Breast epithelium (tissue), 4 donors: ENCODE measurements around the gene FEV. TPM values are rescaled to one million over a fixed set of nuclear protein-coding genes. Genes with fewer than 3 reads are reported as not detected.

Experiments used
- DNase-seq, 2 donors: peaks; one replicate each; pipeline ENCODE4 v3.0.0-alpha.2; 2019; ENCODE audit warnings: low spot score in 2 of 2
- H3K27ac ChIP-seq, 2 donors: fragments of 200-600 bp; sonication (generic) in 1 of 2; one replicate each; pipeline ENCODE4 v1.5.1; 2016 to 2019; ENCODE audit warnings: mild to moderate bottlenecking in 1 of 2
- H3K27me3 ChIP-seq, 2 donors: fragments of 200-600 bp; sonication (generic) in 1 of 2; one replicate each; pipeline versions ENCODE4 v1.5.1 to v1.6.0; 2017 to 2019; ENCODE audit warnings: control low read depth in 1 of 2, mild to moderate bottlenecking in 1 of 2
- H3K36me3 ChIP-seq: fragments of 200-600 bp; one replicate; pipeline ENCODE4 v1.5.1; 2019
- H3K4me1 ChIP-seq, 2 donors: fragments of 200-600 bp; sonication (generic); one replicate each; pipeline ENCODE4 v1.5.1; 2016 to 2019; ENCODE audit warnings: control low read depth in 1 of 2
- H3K4me3 ChIP-seq, 3 donors: fragments of 200-600 bp; sonication (generic); 1 replicate in 2 of 3; 2 replicates in 1 of 3; pipeline ENCODE4 v1.5.1; 2016 to 2019; ENCODE audit warnings: mild to moderate bottlenecking in 3 of 3, moderate library complexity in 2 of 3
- H3K9me3 ChIP-seq, 2 donors: fragments of 200-600 bp; sonication (generic) in 1 of 2; one replicate each; pipeline ENCODE4 v1.5.1; 2016 to 2019; ENCODE audit warnings: control low read depth in 1 of 2
- CTCF ChIP-seq, 3 donors: fragments of 450-650 bp; IDR thresholded peaks; one replicate each; pipeline ENCODE4 v1.5.1; 2016 to 2017; ENCODE audit warnings: antibody characterized with exemption in 3 of 3, mild to moderate bottlenecking in 3 of 3, moderate library complexity in 3 of 3
- POLR2A ChIP-seq: fragments of 450-650 bp; IDR thresholded peaks from one replicate; pipeline ENCODE4 v1.6.1; 2016; ENCODE audit warnings: antibody characterized with exemption, mild to moderate bottlenecking, moderate library complexity
- POLR2AphosphoS5 ChIP-seq, 3 donors: sonication (generic); formaldehyde crosslinking; IDR thresholded peaks; one replicate each; pipeline ENCODE4 v1.6.1; 2017; ENCODE audit warnings: antibody characterized with exemption in 3 of 3
- intact Hi-C: fragments of 100-400 bp; cut with DNase I; formaldehyde crosslinking; loops from one replicate; pipeline ENCODE4 v1.15.1; 2023; ENCODE audit warnings: low total_unique reads
- total RNA-seq, 3 donors: library from RNA; depleted of rRNA; stranded (reverse); fragments of >200 nt; gene quantifications; one replicate each; pipeline ENCODE4 v1.1.0, GENCODE V29; 2016

The FEV gene
- total RNA-seq, 3 donors from 2014 or later: not detected

GRCh38 chr2:218979846-218980734, 4.9 kb downstream of the FEV start:
- H3K9me3 ChIP-seq: no peaks in the 10 kb centered on the region
- peaks cover 4 to 82% of the 10 kb centered on the region in 2 donors for H3K27me3 ChIP-seq
- intact Hi-C loops: no loop called here
- H3K36me3 ChIP-seq: no peaks in the 10 kb centered on the region
- no peak overlapping the region for H3K27ac ChIP-seq
- H3K4me3 ChIP-seq: peak overlapping the region in 2 of 3 donors; percentile 10 to 52
- H3K4me1 ChIP-seq: peaks cover 10% of the 10 kb centered on the region in 2 donors
- DNase-seq: peak; percentile 64 to 85
- TF ChIP-seq CTCF (IDR thresholded peaks at IDR 0.05) (peak; percentile 56 to 86 (median 85)), POLR2AphosphoS5 (IDR thresholded peaks at IDR 0.05) (no peak), POLR2A (no peak)

GRCh38 chr2:218975060-218975777, 9.8 kb downstream of the FEV start:
- Histone ChIP-seq H3K9me3 (no peaks in the 10 kb centered on the region), H3K4me3 (no peak overlapping the region), H3K4me1 (no peaks in the 10 kb centered on the region), H3K36me3 (no peaks in the 10 kb centered on the region), H3K27ac (no peak overlapping the region), H3K27me3 (peaks cover 0 to 60% of the 10 kb centered on the region in 2 donors)
- DNase-seq: no peak
- TF ChIP-seq POLR2AphosphoS5 (IDR thresholded peaks at IDR 0.05) (no peak), POLR2A (no peak), CTCF (IDR thresholded peaks at IDR 0.05) (no peak)
- intact Hi-C loops: no loop called here

GRCh38 chr2:218970894-218971293, 14.1 kb downstream of the FEV start:
- DNase-seq: no peak
- intact Hi-C loops: no loop called here

GRCh38 chr2:218964041-218964771, 20.8 kb downstream of the FEV start:
- no peak for DNase-seq
- Histone ChIP-seq H3K36me3 (no peaks in the 10 kb centered on the region), H3K27me3 (peaks cover 29 to 71% of the 10 kb centered on the region in 2 donors), H3K9me3 (no peaks in the 10 kb centered on the region), H3K4me3 (no peak overlapping the region), H3K4me1 (peaks cover 3 to 12% of the 10 kb centered on the region in 2 donors), H3K27ac (no peak overlapping the region)
- intact Hi-C loops: no loop called here
- TF ChIP-seq POLR2AphosphoS5 (IDR thresholded peaks at IDR 0.05) (no peak), POLR2A (no peak), CTCF (IDR thresholded peaks at IDR 0.05) (no peak)

More at GRCh38 chr2:218970894-218971293, 14.1 kb downstream of the FEV start:
- Histone ChIP-seq H3K27me3 (peaks cover 0 to 30% of the 10 kb centered on the region in 2 donors), H3K9me3 (no peaks in the 10 kb centered on the region), H3K4me3 (no peak overlapping the region), H3K36me3 (no peaks in the 10 kb centered on the region), H3K4me1 (no peaks in the 10 kb centered on the region), H3K27ac (no peak overlapping the region)
- TF ChIP-seq CTCF (IDR thresholded peaks at IDR 0.05): no peak
- no peak for TF ChIP-seq POLR2A
- no peak for TF ChIP-seq POLR2AphosphoS5 (IDR thresholded peaks at IDR 0.05)
